K562 (cell line): ENCODE measurements around the gene NDUFS5. TPM values are rescaled to one million over a fixed set of nuclear protein-coding genes. Genes with fewer than 3 reads are reported as not detected.

ENCODE experiments used
- ATAC-seq: fragments of 200-7000 bp; cut with Tn5 transposase; 3 replicates; pipeline ENCODE4 v1.9.1; 2020; ENCODE audit warnings: moderate library complexity
- Bru-seq: library from RNA; stranded (reverse); fragments of 400-500 nt; gene quantifications from one replicate; lab custom pipeline; 2021; lab: Mats Ljungman, UMichigan
- BruChase-seq, 2 experiments: library from RNA; stranded (reverse); fragments of 400-500 nt; gene quantifications; one replicate each; lab custom pipeline; 2021; lab: Mats Ljungman, UMichigan
- BruUV-seq: library from RNA; stranded (reverse); fragments of 400-500 nt; replicated peaks from 2 replicates; lab custom pipeline; 2021; lab: Mats Ljungman, UMichigan
- CTCF ChIA-PET: fragments of 300-600 bp; formaldehyde crosslinking; extraction: SDS; loops from one replicate; lab custom pipeline; 2021; ENCODE audit warnings: low intra/inter-chr PET ratio; lab: Yijun Ruan, JAX
- POLR2A ChIA-PET: fragments of 300-600, 350-650 bp; sonication (Branson Sonifier 250); formaldehyde crosslinking; extraction: SDS; loops from one replicate; lab custom pipeline; 2021; ENCODE audit warnings: antibody characterized with exemption, inconsistent platforms; lab: Yijun Ruan, JAX
- DNase-seq, 4 experiments: peaks; one replicate each; pipeline versions ENCODE4 v3.0.0 to v3.0.0-alpha.2; 2011 to 2018; ENCODE audit warnings: low spot score in 3 of 4, mixed read lengths in 3 of 4; ENCODE audit errors: extremely low read depth in 1 of 4
- FAIRE-seq: peaks from 2 replicates; lab custom pipeline; 2011; peaks lifted over from hg19 to GRCh38; lab: Jason Lieb, UNC
- H2AFZ ChIP-seq: 2 replicates; pipeline ENCODE4 v1.6.0; 2011; ENCODE audit warnings: low read depth, low read length, control low read depth, inconsistent platforms
- H3K27ac ChIP-seq: fragments of 200-600 bp; 3 replicates; pipeline ENCODE4 v1.8.0; 2011; ENCODE audit warnings: low read depth, mild to moderate bottlenecking, control low read depth, inconsistent platforms, low read length, moderate library complexity, mixed read lengths; ENCODE audit errors: extremely low read depth
- H3K27me3 ChIP-seq, 2 experiments: fragments of 300-600 bp in 1 of 2; 2 replicates in 1 of 2; 3 replicates in 1 of 2; pipeline versions ENCODE4 v1.6.0 to v1.8.0; 2011; ENCODE audit warnings: inconsistent platforms in 2 of 2, low read length in 2 of 2, mild to moderate bottlenecking in 1 of 2, mixed read lengths in 1 of 2, moderate library complexity in 1 of 2; ENCODE audit not compliant: control insufficient read depth in 2 of 2, insufficient read depth in 2 of 2
- H3K36me3 ChIP-seq: fragments of 300-600 bp; 3 replicates; pipeline ENCODE4 v1.8.0; 2011; ENCODE audit warnings: mild to moderate bottlenecking, low read length, inconsistent platforms; ENCODE audit not compliant: control insufficient read depth, insufficient read depth
- H3K4me1 ChIP-seq, 2 experiments: fragments of 200-600 bp in 1 of 2; replicated peaks in 1 of 2; 2 replicates in 1 of 2; 3 replicates in 1 of 2; pipeline versions ENCODE4 v1.5.1 to v1.8.0; 2011; ENCODE audit warnings: inconsistent platforms in 2 of 2, low read length in 2 of 2, mild to moderate bottlenecking in 1 of 2, mixed read lengths in 1 of 2, moderate library complexity in 1 of 2; ENCODE audit not compliant: control insufficient read depth in 2 of 2, insufficient read depth in 2 of 2
- H3K4me2 ChIP-seq: 2 replicates; pipeline ENCODE4 v1.6.1; 2011; ENCODE audit warnings: low read length, control low read depth, inconsistent platforms, mixed read lengths; ENCODE audit not compliant: insufficient read depth
- H3K4me3 ChIP-seq: fragments of 200-600 bp; sonication (generic), shearing (Covaris generic); 2 replicates; pipeline ENCODE4 v1.5.1; 2016; ENCODE audit warnings: control low read depth, inconsistent platforms
- H3K79me2 ChIP-seq: fragments of 200-600 bp; 3 replicates; pipeline ENCODE4 v1.8.0; 2011; ENCODE audit warnings: low read length, inconsistent platforms; ENCODE audit not compliant: control insufficient read depth, insufficient read depth
- H3K9ac ChIP-seq, 2 experiments: 2 replicates each; pipeline versions ENCODE4 v1.6.0 to v1.6.1; 2011; ENCODE audit warnings: low read depth in 2 of 2, low read length in 2 of 2, control low read depth in 1 of 2, inconsistent platforms in 1 of 2, mild to moderate bottlenecking in 1 of 2, mixed read lengths in 1 of 2; ENCODE audit not compliant: insufficient read depth in 1 of 2
- H3K9me1 ChIP-seq: one replicate; pipeline ENCODE4 v1.6.0; 2011; ENCODE audit warnings: inconsistent platforms, mild to moderate bottlenecking, low read length, moderate library complexity; ENCODE audit not compliant: control insufficient read depth, insufficient read depth
- H3K9me3 ChIP-seq: replicated peaks from 2 replicates; pipeline ENCODE4 v1.5.1; 2011; ENCODE audit warnings: low read depth, low read length, inconsistent platforms; ENCODE audit not compliant: control insufficient read depth, insufficient read depth
- H4K20me1 ChIP-seq: replicated peaks from 2 replicates; pipeline ENCODE4 v1.6.1; 2011; ENCODE audit warnings: low read length, inconsistent platforms, mixed read lengths; ENCODE audit not compliant: control insufficient read depth, insufficient read depth
- EP300 ChIP-seq: IDR thresholded peaks from 2 replicates; pipeline ENCODE4 v1.6.1; 2012; ENCODE audit warnings: low read length, improper control_type of control experiment
- GATA2 ChIP-seq: sonication (generic); formaldehyde crosslinking; IDR thresholded peaks from 2 replicates; pipeline ENCODE4 v1.4.0; 2020; ENCODE audit warnings: mild to moderate bottlenecking, missing genetic modification reagents
- GATAD2A ChIP-seq: fragments of 450-650 bp; IDR thresholded peaks from 2 replicates; pipeline ENCODE4 v1.6.1; 2017
- HCFC1 ChIP-seq: IDR thresholded peaks from 2 replicates; pipeline ENCODE4 v1.6.1; 2012; ENCODE audit warnings: low read depth, low read length, improper control_type of control experiment
- HMG20B ChIP-seq: fragments of 250-450 bp; sonication (Bioruptor Pico); IDR thresholded peaks from 2 replicates; pipeline ENCODE4 v1.5.0; 2021; ENCODE audit warnings: mild to moderate bottlenecking
- KLF16 ChIP-seq: IDR thresholded peaks from 2 replicates; pipeline ENCODE4 v1.6.1; 2016; ENCODE audit warnings: antibody characterized with exemption
- NFXL1 ChIP-seq: fragments of 450-650 bp; formaldehyde crosslinking; IDR thresholded peaks from 2 replicates; pipeline ENCODE4 v1.4.0; 2021; ENCODE audit warnings: mild to moderate bottlenecking
- RAD21 ChIP-seq, 2 experiments: fragments of 250-450 bp in 1 of 2; fragments of 450-650 bp in 1 of 2; sonication (Bioruptor Pico) in 1 of 2; formaldehyde crosslinking in 1 of 2; IDR thresholded peaks in 1 of 2; conservative IDR thresholded peaks in 1 of 2; 2 replicates each; pipeline versions ENCODE4 v1.4.0 to v1.8.0; 2020 to 2022; ENCODE audit warnings: mild to moderate bottlenecking in 2 of 2, moderate library complexity in 1 of 2
- SREBF1 ChIP-seq: fragments of 150-350 bp; IDR thresholded peaks from 2 replicates; pipeline ENCODE4 v1.6.1; 2014; ENCODE audit warnings: antibody characterized with exemption, low read depth, low read length, borderline replicate concordance
- ZNF57 ChIP-seq: fragments of 450-650 bp; formaldehyde crosslinking; IDR thresholded peaks from 2 replicates; pipeline ENCODE4 v1.4.0; 2020; ENCODE audit warnings: mild to moderate bottlenecking, moderate library complexity
- ZNF766 ChIP-seq: fragments of 200-800 bp; sonication (Bioruptor generic); conservative IDR thresholded peaks from 2 replicates; pipeline ENCODE4 v1.6.1; 2016; ENCODE audit warnings: missing genetic modification characterization, missing compliant biosample characterization
- WGBS: fragments of 100-300 bp; shearing (Covaris generic); methylation state at CpG from one replicate; pipeline ENCODE4 v1.1.6; 2016; ENCODE audit warnings: low coverage, mixed read lengths; ENCODE audit not compliant: insufficient coverage; ENCODE audit errors: missing lambda C conversion rate; 5-methylcytosine and 5-hydroxymethylcytosine counted together
- in situ Hi-C: fragments of 300-500 bp; cut with MboI; formaldehyde crosslinking; loops from 4 replicates; pipeline ENCODE4 v1.15.0; 2018; ENCODE audit warnings: inconsistent platforms, mixed read lengths
- intact Hi-C: fragments of 100-400 bp; cut with micrococcal nuclease; formaldehyde crosslinking; loops from 2 replicates; pipeline ENCODE4 v1.14.2; 2022
- long read RNA-seq, 3 experiments: library from polyadenylated mRNA in 2 of 3; library from RNA in 1 of 3; unstranded in 2 of 3; stranded (forward) in 1 of 3; transcript quantifications; one replicate each; pipeline ENCODE4 v2.0.0, GENCODE V29; 2019 to 2022
- polyA minus RNA-seq, 3 experiments: library from RNA; depleted of rRNA, polyadenylated mRNA; stranded (reverse); fragments of >200 nt; gene quantifications; 2 replicates each; pipeline ENCODE4 v1.2.3, GENCODE V29; 2011
- polyA plus RNA-seq, 8 experiments: library from polyadenylated mRNA; depleted of rRNA in 4 of 8; stranded (reverse) in 5 of 8; unstranded in 3 of 8; fragments of >200 nt; fragmentation: Nextera tagmentation in 2 of 8; fragmentation: Illumina TruSeq in 1 of 8; extraction: Ambion mirVana in 2 of 8; extraction: Trizol in 1 of 8; gene quantifications; 2 replicates each; pipeline versions ENCODE4 v1.2.1 to v1.2.3, GENCODE V29; 2011 to 2014; ENCODE audit warnings: inconsistent platforms in 1 of 8, missing spikeins in 1 of 8
- total RNA-seq, 7 experiments: library from RNA; depleted of rRNA in 6 of 7; stranded (reverse); fragments of >200 nt in 6 of 7; fragmentation: Illumina TruSeq in 2 of 7; extraction: Trizol in 2 of 7; gene quantifications; 2 replicates each; pipeline versions ENCODE4 v1.2.1 to v1.2.3, GENCODE V29; 2011 to 2021; ENCODE audit warnings: low replicate concordance in 1 of 7
- TF ChIP-seq, protein P1 (sequence below): fragments of 450-650 bp; IDR thresholded peaks from 2 replicates; pipeline ENCODE4 v1.6.1; 2016; ENCODE audit warnings: antibody characterized with exemption

Gene NDUFS5
- 66.1 and 87.1 TPM in 2 replicates for total RNA-seq (2011; cell fraction: chromatin; rRNA removed; ENCODE audit: low replicate concordance)
- 111 and 135 TPM in 2 replicates for total RNA-seq (2011; cell fraction: nucleolus; rRNA removed)
- 140 and 150 TPM in 2 replicates for total RNA-seq (2011; cell fraction: nucleoplasm; rRNA removed)
- 1,178 and 1,281 TPM in 2 replicates for total RNA-seq (2014; rRNA removed)
- total RNA-seq (2014; rRNA removed; fragmentation: Illumina TruSeq; extraction: Trizol), result 1,116 and 1,227 TPM in 2 replicates
- total RNA-seq (2015; rRNA removed; fragmentation: Illumina TruSeq; extraction: Trizol), result 976 and 1,027 TPM in 2 replicates
- total RNA-seq (2021), result 499 and 523 TPM in 2 replicates
- polyA plus RNA-seq (2011; rRNA removed), result 839 and 1,074 TPM in 2 replicates
- polyA plus RNA-seq (2011; cell fraction: cytosol; rRNA removed), result 254 and 811 TPM in 2 replicates
- polyA plus RNA-seq (2011; cell fraction: nucleus; rRNA removed), result 160 and 368 TPM in 2 replicates
- 421 and 1,566 TPM in 2 replicates for polyA plus RNA-seq (2012)
- polyA plus RNA-seq (2014; fragmentation: Illumina TruSeq; extraction: Trizol), result 1,614 and 1,625 TPM in 2 replicates
- 1,000 to 10,000 TPM; 2,515 to 2,737 TPM for polyA plus RNA-seq (2014; fragmentation: Nextera tagmentation; extraction: Ambion mirVana)
- 1,487 and 1,540 TPM in 2 replicates for polyA plus RNA-seq (2014; rRNA removed)
- 775 and 778 TPM in 2 replicates for polyA minus RNA-seq (2011; rRNA and poly(A)+ RNA removed)
- polyA minus RNA-seq (2011; cell fraction: cytosol; rRNA and poly(A)+ RNA removed), result 126 and 154 TPM in 2 replicates
- 43.4 and 90.9 TPM in 2 replicates for polyA minus RNA-seq (2011; cell fraction: nucleus; rRNA and poly(A)+ RNA removed)
- Bru-seq, nascent RNA, result percentile 97 among the genes with signal in this experiment
- percentile 90 among the genes with signal in this experiment for BruChase-seq, experiment 1, labeled RNA remaining after a 2-hour chase
- percentile 89 among the genes with signal in this experiment for BruChase-seq, experiment 2, labeled RNA remaining after a 6-hour chase
- long read RNA-seq, experiment 1, transcript NDUFS5-201 (3 exons, 544 nt), result minor isoform, 242 of 919 reads
- long read RNA-seq, experiment 1, transcript NDUFS5-202 (3 exons, 548 nt), result major isoform, 327 of 919 reads
- long read RNA-seq, experiment 1, partial matches to known transcripts, result 344 of 919 reads
- long read RNA-seq, experiment 1, other reads (novel, unspliced or antisense), result 6 of 919 reads
- long read RNA-seq, experiment 2, transcript NDUFS5-202 (3 exons, 548 nt), result major isoform, 257 of 594 reads
- long read RNA-seq, experiment 2, transcript NDUFS5-201 (3 exons, 544 nt), result minor isoform, 199 of 594 reads
- long read RNA-seq, experiment 2, partial matches to known transcripts, result 135 of 594 reads
- long read RNA-seq, experiment 2, other reads (novel, unspliced or antisense), result 3 of 594 reads
- long read RNA-seq, experiment 3, transcript NDUFS5-201 (3 exons, 544 nt), result minor isoform, 355 of 737 reads
- long read RNA-seq, experiment 3, transcript NDUFS5-202 (3 exons, 548 nt), result major isoform, 356 of 737 reads
- long read RNA-seq, experiment 3, partial matches to known transcripts, result 24 of 737 reads
- long read RNA-seq, experiment 3, other reads (novel, unspliced or antisense), result 2 of 737 reads

DNA sequence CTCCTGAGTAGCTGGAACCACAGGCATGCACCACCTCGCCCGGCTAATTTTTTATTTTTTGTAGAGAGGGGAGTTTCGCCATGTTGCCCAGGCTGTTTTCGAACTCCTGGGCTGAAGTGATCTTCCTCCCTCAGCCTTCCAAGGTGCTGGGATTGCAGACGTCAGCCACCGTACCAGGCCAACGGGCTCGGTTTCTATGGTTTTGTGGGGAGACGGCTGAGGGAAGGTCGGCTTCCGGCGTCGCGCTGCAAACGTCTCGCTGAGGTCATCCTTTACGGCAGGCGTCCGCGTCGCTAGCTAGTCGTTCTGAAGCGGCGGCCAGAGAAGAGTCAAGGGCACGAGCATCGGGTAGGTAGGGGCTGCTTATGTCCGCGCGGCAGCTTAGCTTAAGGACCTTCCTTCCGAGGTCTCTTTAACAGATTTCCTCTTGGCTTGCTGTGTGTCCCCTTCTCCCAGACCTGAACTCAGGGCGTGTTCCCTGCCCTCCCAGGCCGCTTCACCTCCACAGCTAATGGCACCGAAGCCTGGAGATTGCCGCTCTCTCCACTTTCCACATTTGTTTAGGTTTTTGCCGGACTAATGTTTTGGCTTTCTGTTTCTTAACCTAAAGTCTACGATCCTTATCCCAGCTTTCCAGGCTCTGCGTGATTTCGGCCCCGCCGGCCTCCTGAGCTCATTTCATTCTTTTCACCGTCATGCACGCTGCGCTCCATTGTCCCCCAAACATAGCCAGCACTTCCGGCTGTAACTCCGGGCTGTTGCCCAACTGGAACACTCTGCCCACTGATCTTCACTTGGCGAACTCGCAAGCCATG lies at the start of gene NDUFS5:
NDUFS5 (plus strand) TSS at position 300 of the 815 bp plus-strand sequence. CDS start 2,375 bp downstream, outside the sequence.
- ChIA-PET POLR2A (interaction anchor here (0.6 to 2.7 kb wide), 21 partner anchors 8 to 273 kb away, joined by 3 to 25 read pairs (median 3); partner anchors contain the start of gene RHBDL2), CTCF (no interaction called here)
- Histone ChIP-seq H4K20me1 (no peaks in the 10 kb centered on the region), H3K27me3 (no peaks in the 10 kb centered on the region), H3K27ac (peak within 1 kb of the TSS; percentile 92), H2AFZ (peak within 1 kb of the TSS; percentile 95), H3K9ac (peak within 1 kb of the TSS; percentile 97), H3K9me1 (no peaks in the 10 kb centered on the region), H3K4me1 (peaks cover 5 to 13% of the 10 kb centered on the region in 2 experiments; a peak in 4 of 5 replicates), H3K9me3 (no peaks in the 10 kb centered on the region), H3K4me3 (peak within 1 kb of the TSS; percentile 77), H3K79me2 (peaks cover 46% of the 10 kb centered on the region), H3K4me2 (peak within 1 kb of the TSS; percentile 99), H3K36me3 (peaks cover 28% of the 10 kb centered on the region)
- WGBS, result under 1% methylated on average over 47 of the region's 47 CpGs
- TSS peak; percentile 80 for BruUV-seq
- in situ Hi-C loops (no loop called here), intact Hi-C loops (no loop called here)
- peak; percentile 94 for ATAC-seq
- peak; percentile 94 for FAIRE-seq
- peak; percentile 85 to 97 (median 86) for DNase-seq
- no peak for TF ChIP-seq SREBF1
- no peak for TF ChIP-seq ZNF57 (CRISPR knock-in tag)
- no peak for TF ChIP-seq KLF16
- TF ChIP-seq, protein P1, sequence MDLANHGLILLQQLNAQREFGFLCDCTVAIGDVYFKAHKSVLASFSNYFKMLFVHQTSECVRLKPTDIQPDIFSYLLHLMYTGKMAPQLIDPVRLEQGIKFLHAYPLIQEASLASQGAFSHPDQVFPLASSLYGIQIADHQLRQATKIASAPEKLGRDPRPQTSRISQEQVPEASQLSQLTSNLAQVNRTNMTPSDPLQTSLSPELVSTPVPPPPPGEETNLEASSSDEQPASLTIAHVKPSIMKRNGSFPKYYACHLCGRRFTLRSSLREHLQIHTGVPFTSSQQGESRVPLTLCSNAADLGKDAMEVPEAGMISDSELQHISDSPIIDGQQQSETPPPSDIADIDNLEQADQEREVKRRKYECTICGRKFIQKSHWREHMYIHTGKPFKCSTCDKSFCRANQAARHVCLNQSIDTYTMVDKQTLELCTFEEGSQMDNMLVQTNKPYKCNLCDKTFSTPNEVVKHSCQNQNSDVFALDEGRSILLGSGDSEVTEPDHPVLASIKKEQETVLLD, result no peak
- no peak for TF ChIP-seq GATAD2A
- TF ChIP-seq NFXL1, result no peak
- no peak for TF ChIP-seq HMG20B (CRISPR knock-in tag)
- TF ChIP-seq EP300, result peak; percentile 16
- TF ChIP-seq RAD21 (CRISPR knock-in tag; conservative IDR thresholded peaks at IDR 0.05 in 1 of 2, IDR thresholded peaks at IDR 0.05 in 1 of 2), result no peak
- TF ChIP-seq ZNF766, result no peak
- TF ChIP-seq GATA2 (CRISPR knock-in tag), result no peak
- peak; percentile 56; the same call in 1 of the 2 replicates for TF ChIP-seq HCFC1
